Stimulated activated CD4-positive, alpha-beta T cell treated with anti-CD3 and anti-CD28 coated beads, Interleukin-12 subunit alpha, Interleukin-12 subunit beta, amount 100 ng/mL, for 48 hours (primary cell): ENCODE measurements around the gene OR5AU1.

Experiments used
- DNase-seq, 3 donors: peaks; one replicate each; pipeline ENCODE4 v3.0.0-alpha.2; 2020; ENCODE audit warnings: low read depth in 2 of 3, low spot score in 1 of 3

The OR5AU1 gene

GRCh38 chr14:21155963-21156362 lies at the start of gene OR5AU1:
TSS of gene OR5AU1 (minus strand) at chr14:21156063. CDS start at chr14:21155872, 191 bp downstream.
- DNase-seq = no peak

- DNase-seq = no peak
Observed at GRCh38 chr14:21205026-21205677, 49.3 kb upstream of the OR5AU1 start.

GRCh38 chr14:21204167-21205025 lies 48.5 kb upstream of the OR5AU1 start:
- no peak for DNase-seq

DNA sequence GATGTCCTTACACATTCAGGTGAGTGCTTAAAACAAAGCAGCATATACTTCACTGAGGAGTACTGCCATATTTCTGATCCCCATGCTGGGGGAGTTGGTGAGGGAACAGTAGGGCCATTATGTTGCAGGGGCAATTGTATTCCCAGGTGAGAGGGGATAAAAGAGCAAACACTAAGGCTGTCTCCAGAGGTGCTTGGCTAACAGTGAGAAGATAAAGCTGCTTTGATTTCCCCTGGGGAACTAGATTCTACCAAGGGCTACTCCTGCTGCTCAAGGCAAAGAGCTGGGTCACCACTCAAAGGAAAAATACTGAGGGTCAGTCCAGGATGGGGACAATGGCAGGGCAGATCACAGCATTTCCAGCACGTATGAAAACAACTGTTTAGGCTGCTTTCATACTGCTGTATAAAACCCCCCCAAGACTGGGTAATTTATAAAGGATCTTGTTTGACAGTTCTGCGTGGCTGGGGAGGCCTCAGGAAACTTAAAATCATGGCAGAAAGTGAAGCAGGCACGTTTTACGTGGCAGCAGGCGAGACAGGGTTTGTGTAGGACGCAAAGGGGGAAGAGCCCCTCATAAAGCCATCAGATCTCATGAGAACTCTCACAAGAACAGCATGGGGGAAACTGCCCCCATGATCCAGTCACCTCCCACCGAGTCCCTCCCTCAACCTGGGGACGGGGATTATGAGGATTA lies 47.8 kb upstream of the OR5AU1 start:
- no peak for DNase-seq

DNA sequence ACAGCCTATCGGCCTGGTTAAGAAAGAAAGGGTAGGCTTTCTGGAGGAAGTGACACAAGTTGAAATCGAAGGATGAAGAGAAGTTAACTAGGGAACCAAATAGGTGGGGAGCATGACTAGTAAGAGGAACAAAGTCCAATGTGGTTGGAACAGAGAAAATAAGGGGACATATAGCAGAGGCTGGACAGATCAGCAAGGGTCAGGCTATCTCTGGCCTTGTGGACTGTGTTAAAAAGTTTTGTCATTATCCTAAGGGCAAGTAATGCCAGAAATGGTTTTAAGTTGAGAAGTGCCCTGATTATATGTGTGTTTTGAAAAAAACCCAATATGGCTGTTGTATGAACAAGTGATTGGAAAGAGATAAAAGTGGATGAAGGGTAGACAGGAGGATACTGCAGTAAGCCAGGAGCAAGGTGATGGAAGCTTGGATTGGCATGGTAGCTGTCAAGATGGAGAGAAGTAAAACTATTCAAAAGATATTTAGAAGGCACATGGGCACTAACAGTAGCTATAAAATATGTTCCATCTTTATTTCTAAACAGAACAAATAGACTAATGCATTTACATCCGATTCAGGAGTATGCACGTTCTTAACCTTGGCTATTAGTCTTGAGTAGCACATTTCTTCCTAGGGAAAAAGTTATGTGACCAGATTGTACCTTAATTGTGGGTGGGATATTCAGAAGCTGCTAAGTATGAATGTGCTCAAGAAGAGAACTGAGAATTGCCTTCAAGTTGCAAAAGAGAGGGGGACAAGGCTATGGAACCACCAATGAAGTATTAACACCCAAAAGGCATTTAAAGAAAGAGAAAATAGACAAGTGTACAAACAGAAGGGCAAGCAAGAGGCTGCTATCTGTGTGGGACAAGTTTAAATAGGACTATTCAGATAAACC lies 46.8 kb upstream of the OR5AU1 start:
- no peak for DNase-seq

DNA sequence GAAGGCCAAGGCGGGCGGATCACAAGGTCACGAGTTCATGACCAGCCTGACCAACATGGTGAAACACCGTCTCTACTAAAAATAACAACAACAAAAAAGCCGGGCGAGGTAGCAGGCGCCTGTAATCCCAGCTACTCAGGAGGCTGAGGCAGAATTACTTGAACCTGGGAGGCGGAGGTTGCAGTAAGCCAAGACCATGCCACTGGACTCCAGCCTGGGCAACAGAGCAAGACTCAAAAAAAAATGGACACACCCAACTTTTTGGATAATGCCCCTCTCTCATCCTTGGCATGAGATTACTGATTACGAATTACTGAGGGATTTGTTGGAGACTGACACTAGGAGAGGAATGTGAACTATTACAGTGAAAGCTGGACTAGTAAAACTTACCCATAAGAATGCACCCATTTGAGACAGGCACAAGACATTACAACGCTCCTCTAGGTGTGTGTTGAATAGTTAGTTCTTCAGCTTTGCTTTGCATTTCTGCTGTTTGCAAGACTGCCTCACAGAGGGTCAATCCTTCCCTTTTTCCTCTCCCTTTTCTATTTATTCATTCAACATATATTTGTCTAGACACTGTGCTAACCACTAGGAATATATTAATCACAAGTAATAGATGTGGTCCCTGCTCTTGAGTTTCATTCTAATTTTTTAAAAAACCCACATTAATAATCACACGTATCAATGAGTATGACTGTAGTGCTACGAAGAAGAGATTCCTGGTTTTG lies 46.0 kb upstream of the OR5AU1 start:
- DNase-seq = no peak

DNA sequence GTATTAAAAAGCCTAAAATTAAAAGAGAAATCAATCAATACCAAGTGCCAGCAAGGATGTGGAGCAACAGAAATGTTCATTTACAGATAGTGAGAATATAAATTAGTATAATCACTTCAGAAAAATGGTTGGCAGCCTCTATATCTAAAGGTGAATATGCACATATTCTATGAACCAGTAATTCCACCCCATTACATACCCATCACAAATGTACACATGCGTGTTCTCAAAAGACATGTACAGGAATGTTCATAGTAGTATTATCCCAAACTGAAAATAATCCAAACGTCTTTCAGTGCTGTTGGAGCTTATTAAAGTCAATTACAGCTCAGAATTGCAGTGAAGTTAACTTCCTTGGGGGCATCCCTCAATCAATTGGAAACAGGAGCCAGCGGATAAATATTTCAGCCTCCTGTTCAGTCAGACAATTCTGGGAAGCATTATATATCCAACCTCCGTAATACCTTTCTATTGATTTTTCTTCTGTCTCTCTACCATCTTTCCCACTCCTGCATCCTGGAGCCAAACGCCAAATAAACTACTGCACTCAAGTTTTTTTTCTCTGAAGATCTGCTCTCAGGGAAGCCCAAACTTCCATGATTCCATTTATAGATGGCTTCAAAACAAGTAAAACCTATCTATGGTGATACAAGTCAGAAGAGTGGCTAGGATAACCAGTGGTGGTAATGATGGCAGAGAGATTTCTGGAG lies 45.0 kb upstream of the OR5AU1 start:
- no peak for DNase-seq

GRCh38 chr14:21199611-21200560 lies 44.0 kb upstream of the OR5AU1 start:
- DNase-seq = no peak

DNA sequence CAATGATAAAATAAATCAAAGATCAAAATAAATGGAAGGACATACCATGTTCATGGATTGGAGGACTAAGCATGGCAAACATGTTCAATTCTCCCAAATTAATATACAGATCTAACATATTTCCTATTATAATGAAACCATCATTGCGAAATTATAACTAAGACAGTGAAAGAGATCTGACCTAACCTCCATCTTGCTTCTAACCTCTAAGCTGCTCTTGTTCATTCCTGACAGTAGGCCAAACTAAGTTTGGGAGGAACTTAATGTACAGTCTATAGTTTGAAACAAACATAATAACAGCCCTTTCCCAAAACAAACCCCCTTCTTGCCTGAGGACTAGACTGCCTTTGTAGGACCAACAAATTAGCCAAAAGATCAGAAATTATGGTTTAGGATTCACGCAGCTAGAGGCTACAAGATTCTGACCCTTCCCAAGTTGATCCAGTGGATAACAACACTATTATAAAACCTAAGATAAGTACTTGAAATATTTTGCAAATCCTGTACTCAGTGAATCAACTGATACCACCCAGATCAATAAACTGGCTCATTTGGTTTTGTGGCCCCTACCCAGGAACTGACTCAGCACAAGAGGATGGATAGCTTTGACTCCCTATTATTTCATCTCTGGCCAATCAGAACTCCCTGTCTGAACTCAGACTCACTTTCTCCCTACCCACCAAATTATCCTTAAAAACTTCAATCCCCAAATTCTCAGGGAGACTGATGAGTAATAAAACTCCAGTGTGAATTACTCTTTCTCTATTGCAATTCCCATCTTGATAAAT lies 41.7 kb upstream of the OR5AU1 start:
- no peak for DNase-seq

GRCh38 chr14:21194597-21194996 lies 38.7 kb upstream of the OR5AU1 start:
- DNase-seq = no peak

- no peak for DNase-seq
Observed at GRCh38 chr14:21192875-21193535, 37.1 kb upstream of the OR5AU1 start.

GRCh38 chr14:21192447-21192822 lies 36.6 kb upstream of the OR5AU1 start:
- DNase-seq = no peak

DNA sequence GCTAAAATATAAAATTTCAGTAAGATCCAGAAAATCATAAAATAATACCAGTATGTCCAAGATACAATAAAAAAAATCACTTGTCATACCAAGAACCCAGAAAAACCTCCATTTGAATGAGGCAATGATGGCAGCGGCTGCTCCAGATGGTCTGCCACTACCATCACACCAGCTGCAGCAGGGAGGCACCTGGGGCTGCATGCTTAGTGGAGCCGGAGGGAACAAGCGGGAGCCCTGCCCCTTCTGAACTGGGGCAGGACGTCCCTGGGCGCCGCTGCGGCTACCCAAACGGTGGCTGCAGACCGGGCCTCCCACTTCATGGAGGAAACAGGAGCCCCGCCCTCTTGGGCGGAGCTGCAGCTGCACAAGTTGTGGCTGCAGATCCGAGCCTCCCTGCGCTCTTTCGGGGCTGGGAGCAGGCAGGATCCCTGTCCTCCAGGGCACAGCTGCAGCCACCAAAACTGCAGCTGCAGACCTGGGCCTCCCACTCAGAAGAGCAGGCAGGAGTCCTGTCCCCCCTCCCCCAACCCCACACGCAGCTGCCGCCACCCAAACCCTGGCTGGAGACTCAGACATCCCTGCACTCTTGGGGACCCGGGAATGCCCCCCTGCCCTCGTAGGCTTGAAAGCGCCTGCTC lies 36.1 kb upstream of the OR5AU1 start:
- peak in 2 of 3 donors; percentile 43 to 57 for DNase-seq

- no peak for DNase-seq
Observed at GRCh38 chr14:21191261-21191808, 35.5 kb upstream of the OR5AU1 start.

GRCh38 chr14:21185491-21185890 lies 29.6 kb upstream of the OR5AU1 start:
- DNase-seq = no peak

DNA sequence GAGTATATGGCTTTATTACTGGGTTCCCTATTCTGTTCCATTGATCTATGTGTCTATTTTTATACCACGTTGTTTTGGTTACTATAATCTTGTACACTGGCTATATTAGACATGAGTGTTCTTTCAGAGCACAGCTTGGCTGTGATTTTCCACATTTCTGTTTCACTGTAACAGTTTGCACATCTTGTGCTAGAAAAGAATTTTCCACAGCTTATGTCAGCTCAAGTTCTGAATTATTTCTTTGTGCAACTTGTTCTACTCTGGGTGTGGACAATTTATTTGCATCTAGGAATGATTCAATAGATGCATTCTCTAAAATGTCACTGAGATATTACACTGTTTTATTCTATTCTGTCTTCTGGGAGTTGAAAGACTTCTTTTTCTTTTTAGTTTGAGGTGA lies 28.4 kb upstream of the OR5AU1 start:
- no peak for DNase-seq
